Astrocyte (in vitro differentiated cells and primary cell): ENCODE data around the gene FAM219A. TPM values are rescaled to one million over a fixed set of nuclear protein-coding genes. Genes with fewer than 3 reads are reported as not detected.

Experiments used
- DNase-seq: peaks from one replicate; pipeline ENCODE4 v3.0.0-alpha.2; 2010; ENCODE audit warnings: low read depth
- FAIRE-seq: peaks from 2 replicates; lab custom pipeline; 2011; peaks lifted over from hg19 to GRCh38; lab: Jason Lieb, UNC
- H2AFZ ChIP-seq: 2 replicates; pipeline ENCODE4 v1.6.0; 2012; ENCODE audit warnings: low read depth, low read length, inconsistent platforms
- H3K27ac ChIP-seq: 2 replicates; pipeline ENCODE4 v1.5.1; 2011; ENCODE audit warnings: low read depth, low read length, inconsistent platforms
- H3K27me3 ChIP-seq: 2 replicates; pipeline ENCODE4 v1.6.0; 2011; ENCODE audit warnings: low read length, inconsistent platforms; ENCODE audit not compliant: insufficient read depth
- H3K36me3 ChIP-seq: 2 replicates; pipeline ENCODE4 v1.5.1; 2011; ENCODE audit warnings: low read length, inconsistent platforms; ENCODE audit not compliant: insufficient read depth
- H3K4me1 ChIP-seq: 2 replicates; pipeline ENCODE4 v1.5.1; 2011; ENCODE audit warnings: low read length, inconsistent platforms; ENCODE audit not compliant: insufficient read depth
- H3K4me2 ChIP-seq: 2 replicates; pipeline ENCODE4 v1.6.0; 2012; ENCODE audit warnings: low read length, inconsistent platforms
- H3K4me3 ChIP-seq: 2 replicates; pipeline ENCODE4 v1.5.1; 2011; ENCODE audit warnings: low read depth, mild to moderate bottlenecking, low read length, inconsistent platforms; ENCODE audit not compliant: insufficient read depth
- H3K79me2 ChIP-seq: 2 replicates; pipeline ENCODE4 v1.6.0; 2012; ENCODE audit warnings: mild to moderate bottlenecking, low read length, inconsistent platforms; ENCODE audit not compliant: insufficient read depth
- H3K9ac ChIP-seq: 2 replicates; pipeline ENCODE4 v1.6.0; 2012; ENCODE audit warnings: mild to moderate bottlenecking, low read length, inconsistent platforms
- H3K9me3 ChIP-seq: 2 replicates; pipeline ENCODE4 v1.5.1; 2012; ENCODE audit warnings: low read depth, mild to moderate bottlenecking, low read length, inconsistent platforms; ENCODE audit not compliant: insufficient read depth
- H4K20me1 ChIP-seq: 2 replicates; pipeline ENCODE4 v1.6.0; 2012; ENCODE audit warnings: low read length, inconsistent platforms; ENCODE audit not compliant: insufficient read depth
- H3K27ac Mint-ChIP-seq: one replicate; pipeline ENCODE4 v1.8.0; 2021; ENCODE audit warnings: mild to moderate bottlenecking, mixed read lengths; ENCODE audit not compliant: unreplicated experiment
- H3K27me3 Mint-ChIP-seq: one replicate; pipeline ENCODE4 v1.8.0; 2021; ENCODE audit warnings: low read depth, mixed read lengths; ENCODE audit not compliant: unreplicated experiment
- H3K36me3 Mint-ChIP-seq: one replicate; pipeline ENCODE4 v1.8.0; 2021; ENCODE audit warnings: low read depth, mixed read lengths; ENCODE audit not compliant: unreplicated experiment
- H3K4me1 Mint-ChIP-seq: one replicate; pipeline ENCODE4 v1.8.0; 2021; ENCODE audit warnings: low read depth, mixed read lengths; ENCODE audit not compliant: unreplicated experiment
- H3K4me3 Mint-ChIP-seq: one replicate; pipeline ENCODE4 v1.8.0; 2021; ENCODE audit warnings: mild to moderate bottlenecking, moderate library complexity, mixed read lengths; ENCODE audit not compliant: unreplicated experiment
- H3K9me3 Mint-ChIP-seq: one replicate; pipeline ENCODE4 v1.8.0; 2021; ENCODE audit warnings: mild to moderate bottlenecking, mixed read lengths; ENCODE audit not compliant: unreplicated experiment
- CTCF ChIP-seq: IDR thresholded peaks from 2 replicates; pipeline ENCODE4 v1.5.1; 2011; ENCODE audit warnings: low read depth, mild to moderate bottlenecking, inconsistent platforms, low read length, moderate library complexity; ENCODE audit not compliant: insufficient read depth
- EZH2 ChIP-seq: IDR thresholded peaks from 2 replicates; pipeline ENCODE4 v1.6.1; 2012; ENCODE audit warnings: mild to moderate bottlenecking, low read length, inconsistent platforms; ENCODE audit not compliant: insufficient read depth
- total RNA-seq: library from RNA; stranded (reverse); gene quantifications from 2 replicates; pipeline ENCODE4 v1.2.1, GENCODE V29; 2021

Gene FAM219A
- total RNA-seq, 1 donor from 2014 or later, result 63.5 TPM

GRCh38 chr9:34419716-34420504 is 38.5 kb downstream of the FAM219A start:
- Mint-ChIP-seq H3K4me3 (no peak overlapping the region), H3K27me3 (no peaks in the 10 kb centered on the region), H3K4me1 (peaks cover 15% of the 10 kb centered on the region), H3K27ac (no peak overlapping the region), H3K9me3 (no peaks in the 10 kb centered on the region), H3K36me3 (peaks cover 12% of the 10 kb centered on the region)
- Histone ChIP-seq H3K9me3 (no peaks in the 10 kb centered on the region), H3K9ac (no peak overlapping the region), H3K4me3 (no peak overlapping the region), H3K27me3 (no peaks in the 10 kb centered on the region), H3K79me2 (no peaks in the 10 kb centered on the region), H3K36me3 (no peaks in the 10 kb centered on the region), H3K4me1 (no peaks in the 10 kb centered on the region), H3K4me2 (no peak overlapping the region), H4K20me1 (peaks cover 91% of the 10 kb centered on the region), H3K27ac (no peak overlapping the region), H2AFZ (no peak overlapping the region)
- no peak for FAIRE-seq
- DNase-seq, result no peak
- TF ChIP-seq CTCF, result no peak
- no peak for TF ChIP-seq EZH2

GRCh38 chr9:34417734-34418133 is 40.6 kb downstream of the FAM219A start:
- no peak overlapping the region for H3K27ac ChIP-seq
- no peaks in the 10 kb centered on the region for H3K27me3 ChIP-seq
- H3K4me3 ChIP-seq, result no peak overlapping the region
- no peak overlapping the region for H3K9ac ChIP-seq
- no peak overlapping the region for H2AFZ ChIP-seq
- H3K4me1 Mint-ChIP-seq, result peaks cover 15% of the 10 kb centered on the region
- peaks cover 90% of the 10 kb centered on the region for H4K20me1 ChIP-seq
- H3K9me3 Mint-ChIP-seq, result no peaks in the 10 kb centered on the region
- H3K4me2 ChIP-seq, result no peak overlapping the region
- DNase-seq (no peak), FAIRE-seq (no peak)
- H3K4me1 ChIP-seq, result no peaks in the 10 kb centered on the region
- no peaks in the 10 kb centered on the region for H3K79me2 ChIP-seq
- H3K27me3 Mint-ChIP-seq, result no peaks in the 10 kb centered on the region
- peaks cover 18% of the 10 kb centered on the region for H3K36me3 Mint-ChIP-seq
- no peaks in the 10 kb centered on the region for H3K36me3 ChIP-seq
- no peak overlapping the region for H3K4me3 Mint-ChIP-seq
- TF ChIP-seq CTCF (no peak), EZH2 (no peak)
- no peaks in the 10 kb centered on the region for H3K9me3 ChIP-seq
- H3K27ac Mint-ChIP-seq, result no peak overlapping the region
